Gastroesophageal sphincter (tissue), 3 donors: ENCODE measurements around the gene SLC2A9.

Experiments used
- POLR2AphosphoS5 ChIP-seq: sonication (generic); formaldehyde crosslinking; IDR thresholded peaks from one replicate; pipeline ENCODE4 v1.6.1; 2017; ENCODE audit warnings: antibody characterized with exemption
- TF ChIP-seq, protein P1 (sequence below), 4 experiments: fragments of 200-600 bp in 2 of 4; fragments of 450-650 bp in 2 of 4; sonication (generic) in 1 of 4; IDR thresholded peaks; one replicate each; pipeline ENCODE4 v1.5.1; 2017 to 2019; ENCODE audit warnings: antibody characterized with exemption in 4 of 4, mild to moderate bottlenecking in 2 of 4, moderate library complexity in 2 of 4

DNA sequence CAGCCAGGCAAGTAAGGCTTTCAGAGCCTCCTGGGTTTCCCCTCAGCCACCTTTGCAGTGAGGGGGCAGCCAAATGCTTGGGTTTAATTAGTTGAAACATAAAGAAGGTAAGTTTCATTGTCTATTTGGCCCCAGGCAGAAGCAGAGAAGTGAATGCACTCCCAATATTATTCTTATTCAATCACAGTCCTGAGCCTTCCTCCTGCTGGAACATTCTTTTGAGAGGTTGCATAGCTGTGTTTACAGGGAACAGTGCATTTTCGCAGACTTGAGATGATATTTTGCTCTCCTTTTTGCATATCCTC is 13.9 kb downstream of the SLC2A9 start:
- TF ChIP-seq POLR2AphosphoS5 = no peak
- TF ChIP-seq, protein P1, sequence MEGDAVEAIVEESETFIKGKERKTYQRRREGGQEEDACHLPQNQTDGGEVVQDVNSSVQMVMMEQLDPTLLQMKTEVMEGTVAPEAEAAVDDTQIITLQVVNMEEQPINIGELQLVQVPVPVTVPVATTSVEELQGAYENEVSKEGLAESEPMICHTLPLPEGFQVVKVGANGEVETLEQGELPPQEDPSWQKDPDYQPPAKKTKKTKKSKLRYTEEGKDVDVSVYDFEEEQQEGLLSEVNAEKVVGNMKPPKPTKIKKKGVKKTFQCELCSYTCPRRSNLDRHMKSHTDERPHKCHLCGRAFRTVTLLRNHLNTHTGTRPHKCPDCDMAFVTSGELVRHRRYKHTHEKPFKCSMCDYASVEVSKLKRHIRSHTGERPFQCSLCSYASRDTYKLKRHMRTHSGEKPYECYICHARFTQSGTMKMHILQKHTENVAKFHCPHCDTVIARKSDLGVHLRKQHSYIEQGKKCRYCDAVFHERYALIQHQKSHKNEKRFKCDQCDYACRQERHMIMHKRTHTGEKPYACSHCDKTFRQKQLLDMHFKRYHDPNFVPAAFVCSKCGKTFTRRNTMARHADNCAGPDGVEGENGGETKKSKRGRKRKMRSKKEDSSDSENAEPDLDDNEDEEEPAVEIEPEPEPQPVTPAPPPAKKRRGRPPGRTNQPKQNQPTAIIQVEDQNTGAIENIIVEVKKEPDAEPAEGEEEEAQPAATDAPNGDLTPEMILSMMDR (IDR thresholded peaks at IDR 0.05) = no peak
